Measurements from ENCODE around the gene CYB561D2. TPM values are rescaled to one million over a fixed set of nuclear protein-coding genes. Genes with fewer than 3 reads are reported as not detected.

Gene CYB561D2
- total and polyA plus RNA-seq, 2 donors (not counting 3 experiments of a cell fraction or from before 2014, with no cell fraction given) = 13.6 to 46.0 TPM

DNA sequence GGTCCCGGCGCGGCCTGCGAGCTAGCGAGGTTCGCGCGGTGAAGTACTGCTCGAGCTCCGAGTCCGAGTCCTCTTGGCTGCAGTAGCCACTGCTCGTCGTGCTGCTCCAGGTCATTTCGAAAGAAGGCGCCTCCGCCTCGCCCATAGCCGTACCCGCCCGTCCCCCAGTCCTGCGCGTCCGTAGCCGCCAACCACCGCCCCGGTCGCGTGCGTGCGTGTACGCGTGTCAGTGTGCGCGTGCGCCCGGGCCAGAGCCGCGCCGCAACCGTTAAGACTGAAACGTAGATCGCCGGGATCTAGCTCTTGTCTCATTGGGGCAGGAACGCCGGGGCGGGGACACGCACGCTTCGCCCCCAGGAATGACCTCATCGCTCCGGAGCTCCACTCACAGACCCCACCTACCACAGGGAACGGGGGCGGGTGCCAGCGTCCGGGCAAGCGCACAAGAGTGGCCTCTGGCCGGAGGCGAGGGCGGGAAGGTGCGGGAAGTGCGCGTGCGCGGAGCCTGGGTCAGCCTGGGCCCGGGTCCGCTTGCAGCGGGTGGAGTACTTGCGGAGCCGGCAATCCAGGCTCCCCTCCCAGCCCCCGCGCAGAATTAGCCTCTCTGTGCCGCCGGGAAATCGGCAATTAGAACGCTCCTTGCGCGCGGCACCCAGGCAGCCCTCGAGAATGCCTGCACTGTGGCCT lies 13.3 kb upstream of the CYB561D2 start:
- Histone ChIP-seq H3K79me2 (ENCODE audit: control insufficient read depth, insufficient read depth, low read length) (peaks cover 47% of the 10 kb centered on the region), H3K9me1 (replicated peaks; ENCODE audit: control insufficient read depth, extremely low read depth, insufficient read depth, low read length) (no peaks in the 10 kb centered on the region), H3K4me2 (ENCODE audit: insufficient read depth, low read length) (peak overlapping the region; percentile 55), H3K9ac (replicated peaks; ENCODE audit: extremely low read depth, insufficient read depth, low read length) (peak overlapping the region; percentile 92), H3K27me3 (ENCODE audit: control insufficient read depth in 2 of 2, insufficient read depth in 2 of 2, low read length in 2 of 2) (no peaks in the 10 kb centered on the region), H3K27ac (ENCODE audit: insufficient read depth, low read depth, low read length) (peak overlapping the region; percentile 95), H3K36me3 (ENCODE audit: control insufficient read depth in 2 of 2, extremely low read depth in 1 of 2, insufficient read depth in 2 of 2, low read length in 2 of 2) (no peaks in the 10 kb centered on the region), H3K4me3 (replicated peaks in 1 of 3; ENCODE audit: insufficient read depth in 1 of 3, low read depth in 1 of 3, low read length in 3 of 3) (peak overlapping the region; percentile 85 to 93 (median 90)), H3K9me3 (replicated peaks; ENCODE audit: control insufficient read depth, insufficient read depth, low read length) (no peaks in the 10 kb centered on the region), H4K20me1 (replicated peaks; ENCODE audit: control insufficient read depth, extremely low read depth, insufficient read depth, low read length) (no peaks in the 10 kb centered on the region), H2AFZ (ENCODE audit: low read depth, low read length) (peak overlapping the region; percentile 63), H3K4me1 (ENCODE audit: control insufficient read depth, extremely low read depth, insufficient read depth, low read length) (peaks cover 43% of the 10 kb centered on the region)
- ChIA-PET CTCF (interaction anchor here (0.9 to 5.0 kb wide), 10 partner anchors 9 to 274 kb away, joined by 3 to 66 read pairs (median 8); partner anchors contain the start of genes CISH, CYB561D2, HYAL2 and HYAL3), POLR2A (interaction anchor here (0.6 to 6.1 kb wide), 3 partner anchors 9 to 29 kb away, joined by 3 to 38 read pairs (median 8); partner anchors contain the start of genes HYAL2 and TUSC2)
- peak; percentile 99 for DNase-seq (ENCODE audit: low read depth, low spot score)
- intact Hi-C loops (cut with micrococcal nuclease) = loop anchor here (1.0 kb wide), 2 partner anchors 9 to 38 kb away; partner anchors contain the start of genes HYAL3, NAA80 and TUSC2
- dilution Hi-C loops (cut with MboI; ENCODE audit: extremely low pct_ligation_motif_present, low sequenced_read_pairs) = no loop called here
- peak; percentile 99 for FAIRE-seq
- TF ChIP-seq JUN (IDR thresholded peaks at IDR 0.05; ENCODE audit: borderline replicate concordance, insufficient read depth, insufficient read length, low read depth) (peak; percentile 58), POLR2AphosphoS5 (IDR thresholded peaks at IDR 0.05; ENCODE audit: insufficient read depth, low read depth, low read length) (peak; percentile 70), FOS (IDR thresholded peaks at IDR 0.05; ENCODE audit: borderline replicate concordance, insufficient read depth, low read length) (no peak), POLR2A (IDR thresholded peaks at IDR 0.05; ENCODE audit: low read depth, low read length) (peak; percentile 63)
- TF ChIP-seq, protein P1, sequence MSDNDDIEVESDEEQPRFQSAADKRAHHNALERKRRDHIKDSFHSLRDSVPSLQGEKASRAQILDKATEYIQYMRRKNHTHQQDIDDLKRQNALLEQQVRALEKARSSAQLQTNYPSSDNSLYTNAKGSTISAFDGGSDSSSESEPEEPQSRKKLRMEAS (IDR thresholded peaks at IDR 0.05; ENCODE audit: insufficient read depth, insufficient read length) = peak; percentile 51
- no TSS peak for BruUV-seq (replicated peaks)

DNA sequence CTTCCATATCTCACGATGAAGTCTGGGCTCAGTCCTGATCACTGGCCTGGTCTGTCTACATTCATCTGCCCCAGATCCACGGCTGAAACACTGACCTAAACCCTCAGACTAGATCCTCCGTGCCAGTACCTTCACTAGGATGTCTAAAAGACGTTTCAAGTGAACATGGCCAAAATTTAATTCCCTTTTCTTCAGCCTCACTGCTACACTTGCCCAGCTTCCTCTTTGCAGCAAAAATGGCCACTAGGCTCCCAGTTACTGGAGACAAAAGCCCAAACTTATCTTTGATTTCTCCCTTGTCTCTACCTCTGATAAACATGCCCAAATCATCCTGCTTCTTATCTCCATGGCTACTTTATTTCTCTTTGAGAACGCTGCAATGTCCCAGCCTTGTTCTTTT lies 11.7 kb upstream of the CYB561D2 start:
- TF ChIP-seq, protein P1 (IDR thresholded peaks at IDR 0.05; ENCODE audit: insufficient read depth, insufficient read length) = no peak
- TF ChIP-seq POLR2AphosphoS5 (IDR thresholded peaks at IDR 0.05; ENCODE audit: insufficient read depth, low read depth, low read length) = no peak
- TF ChIP-seq FOS (IDR thresholded peaks at IDR 0.05; ENCODE audit: borderline replicate concordance, insufficient read depth, low read length) = no peak
- TF ChIP-seq POLR2A (IDR thresholded peaks at IDR 0.05; ENCODE audit: low read depth, low read length) = no peak
- TF ChIP-seq EZH2 (IDR thresholded peaks at IDR 0.05; ENCODE audit: borderline replicate concordance, low read depth, low read length, severe bottlenecking) = no peak
- no peak for TF ChIP-seq MYC (IDR thresholded peaks at IDR 0.05; ENCODE audit: low read depth, low read length)
- TF ChIP-seq, protein P2, sequence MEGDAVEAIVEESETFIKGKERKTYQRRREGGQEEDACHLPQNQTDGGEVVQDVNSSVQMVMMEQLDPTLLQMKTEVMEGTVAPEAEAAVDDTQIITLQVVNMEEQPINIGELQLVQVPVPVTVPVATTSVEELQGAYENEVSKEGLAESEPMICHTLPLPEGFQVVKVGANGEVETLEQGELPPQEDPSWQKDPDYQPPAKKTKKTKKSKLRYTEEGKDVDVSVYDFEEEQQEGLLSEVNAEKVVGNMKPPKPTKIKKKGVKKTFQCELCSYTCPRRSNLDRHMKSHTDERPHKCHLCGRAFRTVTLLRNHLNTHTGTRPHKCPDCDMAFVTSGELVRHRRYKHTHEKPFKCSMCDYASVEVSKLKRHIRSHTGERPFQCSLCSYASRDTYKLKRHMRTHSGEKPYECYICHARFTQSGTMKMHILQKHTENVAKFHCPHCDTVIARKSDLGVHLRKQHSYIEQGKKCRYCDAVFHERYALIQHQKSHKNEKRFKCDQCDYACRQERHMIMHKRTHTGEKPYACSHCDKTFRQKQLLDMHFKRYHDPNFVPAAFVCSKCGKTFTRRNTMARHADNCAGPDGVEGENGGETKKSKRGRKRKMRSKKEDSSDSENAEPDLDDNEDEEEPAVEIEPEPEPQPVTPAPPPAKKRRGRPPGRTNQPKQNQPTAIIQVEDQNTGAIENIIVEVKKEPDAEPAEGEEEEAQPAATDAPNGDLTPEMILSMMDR (IDR thresholded peaks at IDR 0.05; ENCODE audit: extremely low read depth in 1 of 2, insufficient read depth in 1 of 2, low read depth in 1 of 2, low read length in 2 of 2) = no peak
- no peak for TF ChIP-seq GATA2 (IDR thresholded peaks at IDR 0.05; ENCODE audit: insufficient read depth, insufficient read length, low read depth, low read length)
- no peak for TF ChIP-seq JUN (IDR thresholded peaks at IDR 0.05; ENCODE audit: borderline replicate concordance, insufficient read depth, insufficient read length, low read depth)
- POLR2A ChIA-PET = interaction anchor here (6.1 kb wide), 1 partner anchor 17 kb away, joined by 38 read pairs; the partner anchor contains the start of gene HYAL2
- peaks cover 34% of the 10 kb centered on the region for H3K4me1 ChIP-seq (ENCODE audit: control insufficient read depth, extremely low read depth, insufficient read depth, low read length)
- H3K79me2 ChIP-seq (ENCODE audit: control insufficient read depth, insufficient read depth, low read length) = peaks cover 32% of the 10 kb centered on the region
- FAIRE-seq (no peak), DNase-seq (ENCODE audit: low read depth, low spot score) (no peak)
- CTCF ChIA-PET = interaction anchor here (2.4 kb wide), 1 partner anchor 15 kb away, joined by 6 read pairs; the partner anchor contains the start of gene HYAL2
- H3K27ac ChIP-seq (ENCODE audit: insufficient read depth, low read depth, low read length) = no peak overlapping the region
- H3K4me2 ChIP-seq (ENCODE audit: insufficient read depth, low read length) = no peak overlapping the region
- no peaks in the 10 kb centered on the region for H4K20me1 ChIP-seq (replicated peaks; ENCODE audit: control insufficient read depth, extremely low read depth, insufficient read depth, low read length)
- no peaks in the 10 kb centered on the region for H3K27me3 ChIP-seq (ENCODE audit: control insufficient read depth in 2 of 2, insufficient read depth in 2 of 2, low read length in 2 of 2)
- intact Hi-C loops (cut with micrococcal nuclease) = no loop called here
- no peaks in the 10 kb centered on the region for H3K9me3 ChIP-seq (replicated peaks; ENCODE audit: control insufficient read depth, insufficient read depth, low read length)
- dilution Hi-C loops (cut with MboI; ENCODE audit: extremely low pct_ligation_motif_present, low sequenced_read_pairs) = no loop called here
- H2AFZ ChIP-seq (ENCODE audit: low read depth, low read length) = no peak overlapping the region
- no peaks in the 10 kb centered on the region for H3K36me3 ChIP-seq (ENCODE audit: control insufficient read depth in 2 of 2, extremely low read depth in 1 of 2, insufficient read depth in 2 of 2, low read length in 2 of 2)
- no peak overlapping the region for H3K9ac ChIP-seq (replicated peaks; ENCODE audit: extremely low read depth, insufficient read depth, low read length)
- BruUV-seq (replicated peaks) = no TSS peak
- no peak overlapping the region for H3K4me3 ChIP-seq (replicated peaks in 1 of 3; ENCODE audit: insufficient read depth in 1 of 3, low read depth in 1 of 3, low read length in 3 of 3)
- H3K9me1 ChIP-seq (replicated peaks; ENCODE audit: control insufficient read depth, extremely low read depth, insufficient read depth, low read length) = no peaks in the 10 kb centered on the region
